K562 (cell line): ENCODE measurements around the gene PSMA1. TPM values are rescaled to one million over a fixed set of nuclear protein-coding genes. Genes with fewer than 3 reads are reported as not detected.
A peak's percentile ranks its signal among the peaks of the same experiment; 100 is the strongest.

Experiments used
- DDX20 ChIP-seq: fragments of 450-650 bp; IDR thresholded peaks from 2 replicates; pipeline ENCODE4 v1.6.1; 2016; ENCODE audit warnings: missing genetic modification characterization, low read depth, mild to moderate bottlenecking, missing compliant biosample characterization, moderate library complexity
- KLF6 ChIP-seq: fragments of 250-450 bp; sonication (Bioruptor Pico); IDR thresholded peaks from 2 replicates; pipeline ENCODE4 v1.4.0; 2020; ENCODE audit warnings: mild to moderate bottlenecking, moderate library complexity, borderline replicate concordance
- MEIS2 ChIP-seq: fragments of 450-650 bp; IDR thresholded peaks from 2 replicates; pipeline ENCODE4 v1.6.1; 2014; ENCODE audit warnings: mild to moderate bottlenecking; ENCODE audit not compliant: partially characterized antibody
- MTA1 ChIP-seq: fragments of 450-650 bp; IDR thresholded peaks from 2 replicates; pipeline ENCODE4 v1.6.1; 2017; ENCODE audit warnings: borderline replicate concordance
- NFATC3 ChIP-seq: fragments of 450-650 bp; IDR thresholded peaks from 2 replicates; pipeline ENCODE4 v1.6.1; 2017; ENCODE audit warnings: mild to moderate bottlenecking
- NR1H2 ChIP-seq: sonication (generic); formaldehyde crosslinking; IDR thresholded peaks from 2 replicates; pipeline ENCODE4 v1.4.0; 2020; ENCODE audit warnings: mild to moderate bottlenecking, missing genetic modification reagents
- STAG1 ChIP-seq: sonication (generic); formaldehyde crosslinking; IDR thresholded peaks from 2 replicates; pipeline ENCODE4 v1.5.0; 2020; ENCODE audit warnings: missing genetic modification reagents, borderline replicate concordance
- TARDBP ChIP-seq: fragments of 450-650 bp; IDR thresholded peaks from 2 replicates; pipeline ENCODE4 v1.6.1; 2016
- ZKSCAN1 ChIP-seq: fragments of 150-350 bp; IDR thresholded peaks from 2 replicates; pipeline ENCODE4 v1.6.1; 2016; ENCODE audit warnings: low read depth, low read length
- ZKSCAN3 ChIP-seq: fragments of 250-450 bp; sonication (Bioruptor Pico); IDR thresholded peaks from 2 replicates; pipeline ENCODE4 v1.4.0; 2020
- ZNF134 ChIP-seq: fragments of 250-450 bp; sonication (Bioruptor Pico); conservative IDR thresholded peaks from 2 replicates; pipeline ENCODE4 v1.4.0; 2020
- ZNF165 ChIP-seq: fragments of 250-450 bp; sonication (Bioruptor Pico); IDR thresholded peaks from 2 replicates; pipeline ENCODE4 v1.4.0; 2020; ENCODE audit warnings: borderline replicate concordance
- ZNF253 ChIP-seq: fragments of 250-450 bp; sonication (Bioruptor Pico); conservative IDR thresholded peaks from 2 replicates; pipeline ENCODE4 v1.6.1; 2021; ENCODE audit warnings: mild to moderate bottlenecking
- ZNF408 ChIP-seq: fragments of 250-450 bp; sonication (Bioruptor Pico); IDR thresholded peaks from 2 replicates; pipeline ENCODE4 v1.4.0; 2020; ENCODE audit warnings: low read depth, mild to moderate bottlenecking, moderate library complexity
- ZNF696 ChIP-seq: fragments of 250-450 bp; sonication (Bioruptor Pico); conservative IDR thresholded peaks from 2 replicates; pipeline ENCODE4 v1.4.0; 2020; ENCODE audit warnings: mild to moderate bottlenecking, moderate library complexity
- polyA plus RNA-seq, 8 experiments: library from polyadenylated mRNA; depleted of rRNA in 4 of 8; stranded (reverse) in 5 of 8; unstranded in 3 of 8; fragments of >200 nt; fragmentation: Nextera tagmentation in 2 of 8; fragmentation: Illumina TruSeq in 1 of 8; extraction: Ambion mirVana in 2 of 8; extraction: Trizol in 1 of 8; gene quantifications; 2 replicates each; pipeline versions ENCODE4 v1.2.1 to v1.2.3, GENCODE V29; 2011 to 2014; ENCODE audit warnings: inconsistent platforms in 1 of 8, missing spikeins in 1 of 8
- total RNA-seq, 7 experiments: library from RNA; depleted of rRNA in 6 of 7; stranded (reverse); fragments of >200 nt in 6 of 7; fragmentation: Illumina TruSeq in 2 of 7; extraction: Trizol in 2 of 7; gene quantifications; 2 replicates each; pipeline versions ENCODE4 v1.2.1 to v1.2.3, GENCODE V29; 2011 to 2021; ENCODE audit warnings: low replicate concordance in 1 of 7
- TF ChIP-seq, protein P1 (sequence below): fragments of 250-450 bp; sonication (Bioruptor Pico); IDR thresholded peaks from 2 replicates; pipeline ENCODE4 v1.4.0; 2020; ENCODE audit warnings: borderline replicate concordance
- TF ChIP-seq, protein P2 (sequence below), 2 experiments: fragments of 450-650 bp in 1 of 2; sonication (generic) in 1 of 2; formaldehyde crosslinking in 1 of 2; IDR thresholded peaks in 1 of 2; conservative IDR thresholded peaks in 1 of 2; 2 replicates each; pipeline versions ENCODE4 v1.6.1 to v1.8.1; 2016 to 2023; ENCODE audit warnings: mild to moderate bottlenecking in 2 of 2, moderate library complexity in 2 of 2, inconsistent platforms in 1 of 2, missing genetic modification reagents in 1 of 2
- TF ChIP-seq, protein P3 (sequence below): fragments of 450-650 bp; IDR thresholded peaks from 2 replicates; pipeline ENCODE4 v1.6.1; 2017; ENCODE audit warnings: antibody characterized with exemption, mild to moderate bottlenecking
- TF ChIP-seq, protein P4 (sequence below): fragments of 250-450 bp; sonication (Bioruptor Pico); IDR thresholded peaks from 2 replicates; pipeline ENCODE4 v1.8.0; 2021; ENCODE audit warnings: moderate library complexity, mild to moderate bottlenecking, inconsistent platforms

The PSMA1 gene
- total and polyA plus RNA-seq, 9 of the 15 experiments (the other 6 are each of a cell fraction or from before 2014, with no cell fraction given) = 283 to 1,007 (median 424) TPM

DNA sequence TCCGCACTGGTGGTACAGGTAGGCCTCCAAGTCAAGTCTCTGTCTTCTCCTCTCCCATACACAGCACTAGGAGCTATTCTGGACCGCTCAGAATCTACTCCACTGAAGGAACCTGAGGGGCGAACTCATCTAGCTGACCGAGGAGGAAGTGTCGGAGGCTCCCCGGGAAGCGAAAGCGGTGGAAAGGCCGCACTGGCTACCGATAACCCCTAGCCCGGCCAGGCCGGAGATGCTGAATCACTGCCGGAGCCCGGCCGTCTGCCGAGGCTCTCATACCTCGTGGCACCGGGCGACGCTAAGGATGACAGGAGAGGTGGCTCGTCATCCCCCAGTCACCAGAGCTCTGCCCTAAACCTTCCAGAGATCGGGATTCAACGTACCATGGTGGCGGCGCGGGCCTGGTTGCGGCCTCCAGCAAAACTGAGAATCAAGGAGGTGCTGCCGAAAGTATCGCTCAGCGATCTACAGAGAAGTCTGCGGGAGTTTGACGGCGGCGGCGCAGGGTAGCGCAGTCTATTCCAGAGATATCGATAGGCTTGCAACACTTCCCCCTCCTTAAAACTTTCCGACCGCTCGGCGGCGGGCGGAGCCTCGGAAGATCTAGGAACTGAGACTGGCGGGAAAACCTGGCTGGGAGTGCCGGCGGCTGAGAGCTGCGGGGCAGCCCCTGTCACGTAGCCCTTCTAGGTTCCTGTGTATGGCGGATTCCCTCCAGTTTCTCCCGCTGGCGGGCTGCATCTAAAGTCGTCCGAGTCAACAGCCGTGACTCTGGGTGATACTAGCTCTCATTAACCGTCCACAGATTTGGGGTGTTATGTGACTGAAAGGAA, at the start of gene PSMA1 (continued):
- TF ChIP-seq MTA1 (no peak), DDX20 (tag) (no peak), ZNF134 (CRISPR knock-in tag) (no peak), ZNF696 (CRISPR knock-in tag) (no peak), KLF6 (no peak), ZNF253 (CRISPR knock-in tag) (no peak), ZKSCAN1 (peak; percentile 15; the same call in 1 of the 2 replicates), MEIS2 (no peak), NFATC3 (peak; percentile 43; the same call in 1 of the 2 replicates), ZKSCAN3 (no peak), STAG1 (CRISPR knock-in tag) (no peak), NR1H2 (CRISPR knock-in tag) (no peak; the same call in none of the 2 replicates), ZNF165 (CRISPR knock-in tag) (no peak), TARDBP (0 out of 2 replicates have a peak, but pooled peaks have one; percentile 15), ZNF408 (CRISPR knock-in tag) (no peak)
- TF ChIP-seq, protein P1, sequence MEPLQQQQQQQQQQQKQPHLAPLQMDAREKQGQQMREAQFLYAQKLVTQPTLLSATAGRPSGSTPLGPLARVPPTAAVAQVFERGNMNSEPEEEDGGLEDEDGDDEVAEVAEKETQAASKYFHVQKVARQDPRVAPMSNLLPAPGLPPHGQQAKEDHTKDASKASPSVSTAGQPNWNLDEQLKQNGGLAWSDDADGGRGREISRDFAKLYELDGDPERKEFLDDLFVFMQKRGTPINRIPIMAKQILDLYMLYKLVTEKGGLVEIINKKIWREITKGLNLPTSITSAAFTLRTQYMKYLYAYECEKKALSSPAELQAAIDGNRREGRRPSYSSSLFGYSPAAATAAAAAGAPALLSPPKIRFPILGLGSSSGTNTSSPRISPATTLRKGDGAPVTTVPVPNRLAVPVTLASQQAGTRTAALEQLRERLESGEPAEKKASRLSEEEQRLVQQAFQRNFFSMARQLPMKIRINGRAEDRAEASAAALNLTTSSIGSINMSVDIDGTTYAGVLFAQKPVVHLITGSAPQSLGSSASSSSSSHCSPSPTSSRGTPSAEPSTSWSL (CRISPR knock-in tag) = no peak
- TF ChIP-seq, protein P2, sequence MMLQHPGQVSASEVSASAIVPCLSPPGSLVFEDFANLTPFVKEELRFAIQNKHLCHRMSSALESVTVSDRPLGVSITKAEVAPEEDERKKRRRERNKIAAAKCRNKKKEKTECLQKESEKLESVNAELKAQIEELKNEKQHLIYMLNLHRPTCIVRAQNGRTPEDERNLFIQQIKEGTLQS (IDR thresholded peaks at IDR 0.05) = peak; percentile 43; the same call in 1 of the 2 replicates
- TF ChIP-seq, protein P2 (CRISPR knock-in tag; conservative IDR thresholded peaks at IDR 0.05) = peak; percentile 56; the same call in 1 of the 2 replicates
- TF ChIP-seq, protein P3, sequence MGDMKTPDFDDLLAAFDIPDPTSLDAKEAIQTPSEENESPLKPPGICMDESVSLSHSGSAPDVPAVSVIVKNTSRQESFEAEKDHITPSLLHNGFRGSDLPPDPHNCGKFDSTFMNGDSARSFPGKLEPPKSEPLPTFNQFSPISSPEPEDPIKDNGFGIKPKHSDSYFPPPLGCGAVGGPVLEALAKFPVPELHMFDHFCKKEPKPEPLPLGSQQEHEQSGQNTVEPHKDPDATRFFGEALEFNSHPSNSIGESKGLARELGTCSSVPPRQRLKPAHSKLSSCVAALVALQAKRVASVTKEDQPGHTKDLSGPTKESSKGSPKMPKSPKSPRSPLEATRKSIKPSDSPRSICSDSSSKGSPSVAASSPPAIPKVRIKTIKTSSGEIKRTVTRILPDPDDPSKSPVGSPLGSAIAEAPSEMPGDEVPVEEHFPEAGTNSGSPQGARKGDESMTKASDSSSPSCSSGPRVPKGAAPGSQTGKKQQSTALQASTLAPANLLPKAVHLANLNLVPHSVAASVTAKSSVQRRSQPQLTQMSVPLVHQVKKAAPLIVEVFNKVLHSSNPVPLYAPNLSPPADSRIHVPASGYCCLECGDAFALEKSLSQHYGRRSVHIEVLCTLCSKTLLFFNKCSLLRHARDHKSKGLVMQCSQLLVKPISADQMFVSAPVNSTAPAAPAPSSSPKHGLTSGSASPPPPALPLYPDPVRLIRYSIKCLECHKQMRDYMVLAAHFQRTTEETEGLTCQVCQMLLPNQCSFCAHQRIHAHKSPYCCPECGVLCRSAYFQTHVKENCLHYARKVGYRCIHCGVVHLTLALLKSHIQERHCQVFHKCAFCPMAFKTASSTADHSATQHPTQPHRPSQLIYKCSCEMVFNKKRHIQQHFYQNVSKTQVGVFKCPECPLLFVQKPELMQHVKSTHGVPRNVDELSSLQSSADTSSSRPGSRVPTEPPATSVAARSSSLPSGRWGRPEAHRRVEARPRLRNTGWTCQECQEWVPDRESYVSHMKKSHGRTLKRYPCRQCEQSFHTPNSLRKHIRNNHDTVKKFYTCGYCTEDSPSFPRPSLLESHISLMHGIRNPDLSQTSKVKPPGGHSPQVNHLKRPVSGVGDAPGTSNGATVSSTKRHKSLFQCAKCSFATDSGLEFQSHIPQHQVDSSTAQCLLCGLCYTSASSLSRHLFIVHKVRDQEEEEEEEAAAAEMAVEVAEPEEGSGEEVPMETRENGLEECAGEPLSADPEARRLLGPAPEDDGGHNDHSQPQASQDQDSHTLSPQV = peak; percentile 81
- TF ChIP-seq, protein P4, sequence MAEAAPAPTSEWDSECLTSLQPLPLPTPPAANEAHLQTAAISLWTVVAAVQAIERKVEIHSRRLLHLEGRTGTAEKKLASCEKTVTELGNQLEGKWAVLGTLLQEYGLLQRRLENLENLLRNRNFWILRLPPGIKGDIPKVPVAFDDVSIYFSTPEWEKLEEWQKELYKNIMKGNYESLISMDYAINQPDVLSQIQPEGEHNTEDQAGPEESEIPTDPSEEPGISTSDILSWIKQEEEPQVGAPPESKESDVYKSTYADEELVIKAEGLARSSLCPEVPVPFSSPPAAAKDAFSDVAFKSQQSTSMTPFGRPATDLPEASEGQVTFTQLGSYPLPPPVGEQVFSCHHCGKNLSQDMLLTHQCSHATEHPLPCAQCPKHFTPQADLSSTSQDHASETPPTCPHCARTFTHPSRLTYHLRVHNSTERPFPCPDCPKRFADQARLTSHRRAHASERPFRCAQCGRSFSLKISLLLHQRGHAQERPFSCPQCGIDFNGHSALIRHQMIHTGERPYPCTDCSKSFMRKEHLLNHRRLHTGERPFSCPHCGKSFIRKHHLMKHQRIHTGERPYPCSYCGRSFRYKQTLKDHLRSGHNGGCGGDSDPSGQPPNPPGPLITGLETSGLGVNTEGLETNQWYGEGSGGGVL (CRISPR knock-in tag) = no peak
